GM10266 (cell line): ENCODE data around the gene DOC2A.
"Not testable (repeated sequence)": the region's sequence is repeated elsewhere in the genome, so short reads cannot be mapped to it uniquely, and the experiment has no call there.

Experiments
- DNase-seq: peaks from one replicate; pipeline ENCODE4 v3.0.0; 2012; ENCODE audit errors: extremely low spot score
- TF ChIP-seq, protein P1 (sequence below): IDR thresholded peaks from 2 replicates; pipeline ENCODE4 v1.5.1; 2012; ENCODE audit warnings: mild to moderate bottlenecking, low read depth; ENCODE audit not compliant: control insufficient read depth, insufficient read depth; ENCODE audit errors: missing control alignments

Gene DOC2A

GRCh38 chr16:30051518-30051917 lies 40.7 kb upstream of the DOC2A start:
- DNase-seq = no peak
- TF ChIP-seq, protein P1, sequence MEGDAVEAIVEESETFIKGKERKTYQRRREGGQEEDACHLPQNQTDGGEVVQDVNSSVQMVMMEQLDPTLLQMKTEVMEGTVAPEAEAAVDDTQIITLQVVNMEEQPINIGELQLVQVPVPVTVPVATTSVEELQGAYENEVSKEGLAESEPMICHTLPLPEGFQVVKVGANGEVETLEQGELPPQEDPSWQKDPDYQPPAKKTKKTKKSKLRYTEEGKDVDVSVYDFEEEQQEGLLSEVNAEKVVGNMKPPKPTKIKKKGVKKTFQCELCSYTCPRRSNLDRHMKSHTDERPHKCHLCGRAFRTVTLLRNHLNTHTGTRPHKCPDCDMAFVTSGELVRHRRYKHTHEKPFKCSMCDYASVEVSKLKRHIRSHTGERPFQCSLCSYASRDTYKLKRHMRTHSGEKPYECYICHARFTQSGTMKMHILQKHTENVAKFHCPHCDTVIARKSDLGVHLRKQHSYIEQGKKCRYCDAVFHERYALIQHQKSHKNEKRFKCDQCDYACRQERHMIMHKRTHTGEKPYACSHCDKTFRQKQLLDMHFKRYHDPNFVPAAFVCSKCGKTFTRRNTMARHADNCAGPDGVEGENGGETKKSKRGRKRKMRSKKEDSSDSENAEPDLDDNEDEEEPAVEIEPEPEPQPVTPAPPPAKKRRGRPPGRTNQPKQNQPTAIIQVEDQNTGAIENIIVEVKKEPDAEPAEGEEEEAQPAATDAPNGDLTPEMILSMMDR = no peak

DNA sequence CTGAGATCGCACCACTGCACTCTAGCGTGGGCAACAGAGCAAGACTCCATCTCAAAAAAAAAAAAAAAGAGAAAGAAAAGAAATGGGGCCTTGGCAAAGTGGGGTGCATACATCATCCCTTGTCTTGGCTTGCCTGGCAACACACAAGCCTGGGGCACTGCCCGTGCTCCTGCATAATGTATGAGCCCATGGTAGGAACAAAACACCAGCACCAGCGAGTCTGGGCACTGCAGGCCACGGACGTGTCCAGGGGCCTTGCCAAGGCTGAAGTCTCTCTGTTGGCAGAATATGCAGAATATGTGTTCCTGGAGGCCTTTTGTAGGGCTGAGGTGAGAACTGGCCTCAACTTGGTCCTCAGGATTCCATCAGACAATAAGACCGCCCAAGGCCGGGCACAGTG lies 39.0 kb upstream of the DOC2A start:
- TF ChIP-seq, protein P1 = no peak
- no peak for DNase-seq

GRCh38 chr16:30046588-30046987 lies 35.8 kb upstream of the DOC2A start:
- no peak for DNase-seq
- TF ChIP-seq, protein P1 = no peak

GRCh38 chr16:30046178-30046577 lies 35.4 kb upstream of the DOC2A start:
- TF ChIP-seq, protein P1 = no peak
- DNase-seq = no peak

GRCh38 chr16:30041841-30042240 lies 31.0 kb upstream of the DOC2A start:
- DNase-seq = no peak
- TF ChIP-seq, protein P1 = no peak

DNA sequence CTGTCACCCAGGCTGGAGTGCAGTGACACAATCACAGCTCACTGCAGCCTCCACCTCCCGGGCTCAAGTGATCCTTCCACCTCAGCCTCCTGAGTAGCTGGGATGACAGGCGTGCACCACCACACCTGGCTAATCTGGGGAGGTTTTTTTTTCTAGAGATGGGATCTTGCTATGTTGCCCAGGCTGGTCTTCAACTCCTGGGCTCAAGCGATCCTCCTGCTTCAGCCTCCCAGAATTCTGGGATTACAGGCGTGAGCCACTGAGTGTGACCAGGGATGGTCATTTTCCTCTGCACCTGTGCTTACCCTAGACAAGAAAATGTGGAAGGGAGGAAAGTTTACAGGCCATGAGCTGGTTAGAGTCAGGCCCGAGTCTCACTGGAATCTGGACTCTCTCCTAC lies 29.9 kb upstream of the DOC2A start:
- DNase-seq = not testable (repeated sequence)

DNA sequence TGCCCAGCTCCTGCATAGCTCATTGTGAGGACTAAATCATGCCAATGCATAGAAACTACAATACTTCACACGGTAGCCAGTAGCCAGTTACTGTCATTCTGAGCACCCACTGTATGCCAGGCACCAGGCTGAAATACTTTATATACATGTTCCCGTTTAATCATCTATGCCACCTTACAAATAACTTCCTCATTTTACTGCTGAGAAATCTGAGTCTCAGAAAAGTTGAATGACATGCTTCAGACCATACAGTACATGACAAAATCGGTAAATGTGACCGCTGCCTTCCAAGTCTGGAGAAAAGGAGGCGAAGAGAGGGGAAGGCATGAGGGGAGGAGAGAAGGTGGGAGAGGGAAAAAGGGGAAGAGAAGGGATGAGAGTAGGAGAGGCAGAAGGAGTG lies 29.4 kb upstream of the DOC2A start:
- DNase-seq = no peak
- TF ChIP-seq, protein P1 = no peak

DNA sequence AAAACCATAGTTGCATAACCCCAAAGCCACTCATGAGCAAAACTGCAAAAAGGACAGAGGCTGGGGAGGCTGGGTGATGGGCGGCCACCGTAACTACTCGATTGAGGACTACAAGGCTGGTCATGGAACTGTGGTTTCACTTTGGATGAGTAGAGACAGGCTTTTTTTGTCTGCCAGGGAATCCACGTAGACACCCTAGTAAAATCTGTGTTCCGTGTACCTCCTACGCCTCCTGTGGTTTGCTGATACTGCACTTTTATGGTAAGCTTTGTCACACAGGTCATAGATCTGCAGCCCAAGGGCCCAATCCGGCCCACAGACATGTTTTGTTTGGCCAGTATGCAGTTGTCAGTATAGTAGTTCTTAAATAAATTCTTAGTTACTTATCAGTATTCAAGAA lies 22.4 kb upstream of the DOC2A start:
- TF ChIP-seq, protein P1 = no peak
- DNase-seq = no peak
